ENCODE data around the gene S1PR5.

Gene S1PR5

GRCh38 chr19:10516671-10517286, 468 bp downstream of the S1PR5 start:
- no peak for DNase-seq (ENCODE audit: low read depth, low spot score)

- DNase-seq (ENCODE audit: low read depth, low spot score): no peak
These were observed 1.2 kb downstream of the S1PR5 start for GRCh38 chr19:10516064-10516385.

- no peak for DNase-seq (ENCODE audit: low read depth, low spot score)
These were observed 2.8 kb downstream of the S1PR5 start for GRCh38 chr19:10514211-10515145.

- DNase-seq (ENCODE audit: low read depth, low spot score): no peak
These were observed 4.0 kb downstream of the S1PR5 start for GRCh38 chr19:10513223-10513622.

GRCh38 chr19:10510301-10510802, 6.9 kb downstream of the S1PR5 start:
- DNase-seq (ENCODE audit: low read depth, low spot score): no peak

- no peak for DNase-seq (ENCODE audit: low read depth, low spot score)
These were observed 8.5 kb downstream of the S1PR5 start for GRCh38 chr19:10508707-10509106.

- no peak for DNase-seq (ENCODE audit: low read depth, low spot score)
These were observed 9.2 kb downstream of the S1PR5 start for GRCh38 chr19:10508036-10508435.

GRCh38 chr19:10505583-10506229, 11.5 kb downstream of the S1PR5 start:
- DNase-seq (ENCODE audit: low read depth, low spot score): peak; percentile 63

GRCh38 chr19:10503002-10503789, 14.1 kb downstream of the S1PR5 start, which contains the start of gene KEAP1:
KEAP1 (minus strand) TSS chr19:10503356; CDS start chr19:10500033, 3,323 bp downstream.
- DNase-seq (ENCODE audit: low read depth, low spot score): no peak

- no peak for DNase-seq (ENCODE audit: low read depth, low spot score)
These were observed 14.7 kb downstream of the S1PR5 start for GRCh38 chr19:10502524-10503001.

GRCh38 chr19:10501971-10502523, 15.2 kb downstream of the S1PR5 start:
- no peak for DNase-seq (ENCODE audit: low read depth, low spot score)

- DNase-seq (ENCODE audit: low read depth, low spot score): no peak
These were observed 17.0 kb downstream of the S1PR5 start for GRCh38 chr19:10500247-10500592.

GRCh38 chr19:10499550-10500246, 17.5 kb downstream of the S1PR5 start:
- DNase-seq (ENCODE audit: low read depth, low spot score): no peak

GRCh38 chr19:10497371-10497770, 19.9 kb downstream of the S1PR5 start:
- DNase-seq (ENCODE audit: low read depth, low spot score): no peak

GRCh38 chr19:10491472-10492047, 25.7 kb downstream of the S1PR5 start:
- DNase-seq (ENCODE audit: low read depth, low spot score): no peak

- no peak for DNase-seq (ENCODE audit: low read depth, low spot score)
These were observed 30.7 kb downstream of the S1PR5 start for GRCh38 chr19:10486551-10486950.

GRCh38 chr19:10478903-10479384, 38.3 kb downstream of the S1PR5 start:
- peak; percentile 87 for DNase-seq (ENCODE audit: low read depth, low spot score)

GRCh38 chr19:10478476-10478875, 38.8 kb downstream of the S1PR5 start:
- DNase-seq (ENCODE audit: low read depth, low spot score): no peak

GRCh38 chr19:10474962-10475451, 42.2 kb downstream of the S1PR5 start:
- no peak for DNase-seq (ENCODE audit: low read depth, low spot score)

- no peak for DNase-seq (ENCODE audit: low read depth, low spot score)
These were observed 44.1 kb downstream of the S1PR5 start for GRCh38 chr19:10473192-10473591.

Data from iPS DF 19.7 (cell line).